IMR-90 (cell line): ENCODE data around the gene SGCA. TPM values are rescaled to one million over a fixed set of nuclear protein-coding genes. Genes with fewer than 3 reads are reported as not detected.

ENCODE experiments used
- ATAC-seq: fragments of 200-7000 bp; cut with Tn5 transposase; 2 replicates; pipeline ENCODE4 v1.9.1; 2020; ENCODE audit warnings: low read depth, mild to moderate bottlenecking, moderate library complexity
- BruUV-seq: library from RNA; stranded (reverse); fragments of 400-500 nt; replicated peaks from 2 replicates; lab custom pipeline; 2021; lab: Mats Ljungman, UMichigan
- CTCF ChIA-PET: fragments of 300-600 bp; formaldehyde crosslinking; extraction: SDS; loops from one replicate; lab custom pipeline; 2021; ENCODE audit warnings: antibody characterized with exemption; lab: Yijun Ruan, JAX
- POLR2A ChIA-PET: fragments of 300-600 bp; sonication (Branson Sonifier 250); formaldehyde crosslinking; loops from one replicate; lab custom pipeline; 2022; ENCODE audit warnings: antibody characterized with exemption; ENCODE audit not compliant: unreplicated experiment; lab: Charles Lee
- DNase-seq: peaks from one replicate; pipeline ENCODE4 v3.0.0; 2013
- H2AFZ ChIP-seq: replicated peaks from 2 replicates; pipeline ENCODE3; 2013; ENCODE audit warnings: low read length, mild to moderate bottlenecking; ENCODE audit not compliant: poor library complexity
- H2AK5ac ChIP-seq: 2 replicates; pipeline ENCODE4 v1.6.1; 2013; ENCODE audit warnings: low read depth, low read length, inconsistent platforms
- H2AK9ac ChIP-seq: replicated peaks from 2 replicates; pipeline ENCODE3; 2013; ENCODE audit warnings: mild to moderate bottlenecking, low read depth, low read length, moderate library complexity; ENCODE audit not compliant: poor library complexity
- H2BK120ac ChIP-seq: 2 replicates; pipeline ENCODE4 v1.6.1; 2013; ENCODE audit warnings: low read depth, low read length, inconsistent platforms
- H2BK15ac ChIP-seq: 3 replicates; pipeline ENCODE4 v1.6.1; 2013; ENCODE audit warnings: low read depth, low read length, inconsistent platforms
- H2BK20ac ChIP-seq: 2 replicates; pipeline ENCODE4 v1.6.1; 2013; ENCODE audit warnings: low read depth, mild to moderate bottlenecking, inconsistent platforms, low read length, moderate library complexity
- H2BK5ac ChIP-seq: 2 replicates; pipeline ENCODE4 v1.6.1; 2013; ENCODE audit warnings: mild to moderate bottlenecking, low read depth, low read length, inconsistent platforms; ENCODE audit not compliant: poor library complexity, severe bottlenecking
- H3K14ac ChIP-seq: replicated peaks from 2 replicates; pipeline ENCODE4 v1.6.1; 2013; ENCODE audit warnings: low read depth, low read length, inconsistent platforms
- H3K18ac ChIP-seq: 2 replicates; pipeline ENCODE4 v1.6.1; 2013; ENCODE audit warnings: low read depth, low read length, control low read depth
- H3K23ac ChIP-seq: 2 replicates; pipeline ENCODE4 v1.6.1; 2013; ENCODE audit warnings: low read depth, low read length, inconsistent platforms
- H3K27ac ChIP-seq: 2 replicates; pipeline ENCODE4 v1.5.1; 2013; ENCODE audit warnings: mild to moderate bottlenecking, control low read depth, low read length; ENCODE audit not compliant: insufficient read depth
- H3K27me3 ChIP-seq: 2 replicates; pipeline ENCODE4 v1.6.1; 2013; ENCODE audit warnings: low read length; ENCODE audit not compliant: control insufficient read depth, insufficient read depth
- H3K36me3 ChIP-seq: 2 replicates; pipeline ENCODE4 v1.6.1; 2013; ENCODE audit warnings: low read length, mixed read lengths; ENCODE audit not compliant: control insufficient read depth, insufficient read depth
- H3K4ac ChIP-seq: 2 replicates; pipeline ENCODE4 v1.6.1; 2013; ENCODE audit warnings: low read depth, low read length, inconsistent platforms
- H3K4me1 ChIP-seq: 2 replicates; pipeline ENCODE4 v1.6.1; 2013; ENCODE audit warnings: low read length, mixed read lengths; ENCODE audit not compliant: control insufficient read depth, insufficient read depth
- H3K4me2 ChIP-seq: 2 replicates; pipeline ENCODE4 v1.6.1; 2013; ENCODE audit warnings: low read depth, mild to moderate bottlenecking, control low read depth, low read length, moderate library complexity
- H3K4me3 ChIP-seq: 2 replicates; pipeline ENCODE4 v1.5.1; 2013; ENCODE audit warnings: low read depth, mild to moderate bottlenecking, control low read depth, low read length, moderate library complexity; ENCODE audit not compliant: insufficient read depth
- H3K56ac ChIP-seq: 2 replicates; pipeline ENCODE4 v1.6.1; 2013; ENCODE audit warnings: low read length, inconsistent platforms; ENCODE audit not compliant: insufficient read depth; ENCODE audit errors: extremely low read depth
- H3K79me1 ChIP-seq, 2 experiments: 2 replicates each; pipeline ENCODE4 v1.6.1; 2013; ENCODE audit warnings: low read length in 2 of 2, inconsistent platforms in 1 of 2, low read depth in 1 of 2
- H3K9ac ChIP-seq: 2 replicates; pipeline ENCODE4 v1.6.1; 2013; ENCODE audit warnings: low read depth, low read length, control low read depth
- H3K9me1 ChIP-seq: 2 replicates; pipeline ENCODE4 v1.6.1; 2013; ENCODE audit warnings: low read length, inconsistent platforms; ENCODE audit not compliant: insufficient read depth
- H3K9me3 ChIP-seq: 2 replicates; pipeline ENCODE4 v1.6.1; 2013; ENCODE audit warnings: low read length; ENCODE audit not compliant: control insufficient read depth, insufficient read depth
- H4K20me1 ChIP-seq: 2 replicates; pipeline ENCODE4 v1.6.1; 2013; ENCODE audit warnings: low read length, inconsistent platforms; ENCODE audit not compliant: insufficient read depth
- H4K5ac ChIP-seq: 2 replicates; pipeline ENCODE4 v1.6.1; 2013; ENCODE audit warnings: mild to moderate bottlenecking, low read depth, low read length, control low read depth
- H4K8ac ChIP-seq, 2 experiments: 2 replicates each; pipeline ENCODE4 v1.6.1; 2013; ENCODE audit warnings: low read depth in 2 of 2, low read length in 2 of 2, control low read depth in 1 of 2, inconsistent platforms in 1 of 2
- H4K91ac ChIP-seq: 2 replicates; pipeline ENCODE4 v1.6.1; 2013; ENCODE audit warnings: low read depth, low read length, inconsistent platforms; ENCODE audit not compliant: insufficient read depth
- BHLHE40 ChIP-seq: fragments of 150-350 bp; IDR thresholded peaks from 2 replicates; pipeline ENCODE4 v1.6.1; 2016; ENCODE audit warnings: mild to moderate bottlenecking, low read depth, low read length
- CEBPB ChIP-seq: IDR thresholded peaks from 2 replicates; pipeline ENCODE4 v1.6.1; 2012; ENCODE audit warnings: low read depth, low read length, improper control_type of control experiment
- CHD1 ChIP-seq: IDR thresholded peaks from 2 replicates; pipeline ENCODE4 v1.6.1; 2012; ENCODE audit warnings: low read depth, low read length, improper control_type of control experiment
- FOS ChIP-seq: fragments of 150-350 bp; IDR thresholded peaks from 2 replicates; pipeline ENCODE4 v1.6.1; 2016; ENCODE audit warnings: low read depth, low read length
- MAFK ChIP-seq: IDR thresholded peaks from 2 replicates; pipeline ENCODE4 v1.6.1; 2012; ENCODE audit warnings: low read depth, low read length, improper control_type of control experiment
- MAZ ChIP-seq: IDR thresholded peaks from 2 replicates; pipeline ENCODE4 v1.6.1; 2012; ENCODE audit warnings: low read depth, mild to moderate bottlenecking, low read length, improper control_type of control experiment, moderate library complexity, borderline replicate concordance
- MXI1 ChIP-seq: IDR thresholded peaks from 2 replicates; pipeline ENCODE4 v1.6.1; 2012; ENCODE audit warnings: low read depth, mild to moderate bottlenecking, low read length, moderate library complexity, borderline replicate concordance
- NFE2L2 ChIP-seq: fragments of 150-350 bp; IDR thresholded peaks from 2 replicates; pipeline ENCODE4 v1.6.1; 2016; ENCODE audit warnings: low read depth, mild to moderate bottlenecking, low read length
- POLR2A ChIP-seq: IDR thresholded peaks from 2 replicates; pipeline ENCODE4 v1.6.1; 2012; ENCODE audit warnings: mild to moderate bottlenecking, low read depth, low read length
- RAD21 ChIP-seq: IDR thresholded peaks from 2 replicates; pipeline ENCODE4 v1.6.1; 2012; ENCODE audit warnings: low read length, improper control_type of control experiment
- RCOR1 ChIP-seq: IDR thresholded peaks from 2 replicates; pipeline ENCODE4 v1.6.1; 2012; ENCODE audit warnings: mild to moderate bottlenecking, low read length, improper control_type of control experiment; ENCODE audit not compliant: insufficient replicate concordance
- RFX5 ChIP-seq: IDR thresholded peaks from 2 replicates; pipeline ENCODE4 v1.8.0; 2012; ENCODE audit warnings: low read depth, mild to moderate bottlenecking, low read length, moderate library complexity
- SMC3 ChIP-seq: fragments of 150-350 bp; IDR thresholded peaks from 2 replicates; pipeline ENCODE4 v1.6.1; 2016; ENCODE audit warnings: low read depth, mild to moderate bottlenecking, antibody characterized with exemption, low read length, moderate library complexity
- WGBS, 2 experiments: methylation state at CpG; one replicate each; pipeline versions ENCODE4 v1.1.5 to v1.1.7; 2013; ENCODE audit warnings: missing lambda C conversion rate in 2 of 2; ENCODE audit not compliant: insufficient read length in 1 of 2; ENCODE audit errors: extremely low coverage in 2 of 2; 5-methylcytosine and 5-hydroxymethylcytosine counted together
- dilution Hi-C: fragments of 300-500 bp; cut with HindIII; formaldehyde crosslinking; loops from one replicate; pipeline ENCODE4 v1.14.3; 2018; ENCODE audit warnings: low sequenced_read_pairs; ENCODE audit not compliant: unreplicated experiment
- in situ Hi-C: fragments of 300-500 bp; cut with MboI; formaldehyde crosslinking; loops from 3 replicates; pipeline ENCODE4 v1.14.3; 2019; ENCODE audit warnings: low sequenced_read_pairs, inconsistent platforms, mixed read lengths
- intact Hi-C: fragments of 100-400 bp; cut with micrococcal nuclease; formaldehyde crosslinking; loops from 2 replicates; pipeline ENCODE4 v1.10.0; 2022
- polyA plus RNA-seq, 3 experiments: library from polyadenylated mRNA; depleted of rRNA; stranded (reverse); fragments of >200 nt; gene quantifications; 2 replicates each; pipeline ENCODE4 v1.2.3, GENCODE V29; 2012; ENCODE audit warnings: low replicate concordance in 1 of 3
- total RNA-seq: library from RNA; depleted of rRNA; stranded (reverse); fragments of >200 nt; gene quantifications from 2 replicates; pipeline ENCODE4 v1.2.3, GENCODE V29; 2012
- TF ChIP-seq, protein P1 (sequence below): conservative IDR thresholded peaks from 2 replicates; pipeline ENCODE4 v1.5.1; 2012; ENCODE audit warnings: mild to moderate bottlenecking, low read depth, low read length, improper control_type of control experiment
- TF ChIP-seq, protein P2 (sequence below): fragments of 150-350 bp; IDR thresholded peaks from 2 replicates; pipeline ENCODE4 v1.6.1; 2017; ENCODE audit warnings: mild to moderate bottlenecking, antibody characterized with exemption, low read length, low read depth

SGCA gene
- total and polyA plus RNA-seq, 2 of the 4 experiments (the other 2 are of a cell fraction): 0.19 TPM; not detected in 1

DNA sequence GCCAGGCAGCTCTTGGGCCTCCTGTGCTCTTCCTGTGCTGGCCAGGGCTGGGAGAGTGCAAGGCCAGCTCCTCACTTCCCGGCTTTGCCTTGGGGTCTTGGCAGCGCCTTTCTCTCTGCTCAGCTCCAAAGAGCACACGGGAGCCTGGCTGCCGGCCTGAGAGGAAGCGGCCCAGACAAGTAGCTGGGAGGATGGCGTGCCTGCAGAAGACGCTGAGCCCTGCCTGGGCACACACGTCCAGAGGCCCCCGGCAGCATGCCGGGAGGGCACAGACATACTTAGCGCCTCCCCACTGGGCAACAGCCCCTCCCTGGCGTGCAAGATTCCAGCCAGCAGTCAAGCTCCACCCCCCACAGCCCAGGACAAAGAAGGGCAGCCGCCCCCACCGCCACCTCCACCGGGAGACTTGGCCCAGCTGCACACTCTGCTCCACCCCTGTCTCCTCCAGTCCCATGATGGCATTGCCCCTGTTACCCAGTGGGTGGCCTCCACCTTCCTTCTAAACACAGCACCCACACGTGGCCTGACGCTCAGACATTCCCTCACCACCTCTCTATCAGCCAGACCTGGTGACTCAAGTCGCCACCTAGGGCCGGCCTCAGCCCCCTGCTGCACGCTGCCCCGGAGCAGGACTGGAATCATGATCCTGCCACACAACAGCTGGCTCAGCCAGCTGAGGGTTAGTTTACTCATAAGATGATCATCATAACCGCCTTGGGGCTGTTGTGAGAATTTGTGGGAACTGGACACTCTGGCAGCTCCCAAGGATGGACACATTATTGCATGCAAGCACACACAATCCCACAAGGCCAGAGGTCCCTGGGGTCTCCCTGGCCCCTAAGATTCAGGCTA lies 12.4 kb downstream of the SGCA start:
- H3K4me2 ChIP-seq: peak overlapping the region; percentile 18
- H4K5ac ChIP-seq: peak overlapping the region; percentile 80
- 0% methylated on average over 5 of the region's 22 CpGs; no CpG with 5 or more reads in 1 of the 2 experiments for WGBS, 2 experiments
- H3K9me3 ChIP-seq: no peaks in the 10 kb centered on the region
- H3K18ac ChIP-seq: peak overlapping the region; percentile 90
- peak overlapping the region; percentile 95 for H2BK5ac ChIP-seq
- dilution Hi-C loops: no loop called here
- peak overlapping the region; percentile 84 for H3K27ac ChIP-seq
- H4K91ac ChIP-seq: peak overlapping the region; percentile 93
- peak overlapping the region; percentile 79 for H2AFZ ChIP-seq
- peaks cover 22% of the 10 kb centered on the region for H3K9me1 ChIP-seq
- H2AK9ac ChIP-seq: peak overlapping the region; percentile 89
- H3K36me3 ChIP-seq: peaks cover 14% of the 10 kb centered on the region
- peak overlapping the region; percentile 50 for H3K56ac ChIP-seq
- intact Hi-C loops: no loop called here
- H3K4me3 ChIP-seq: no peak overlapping the region
- ChIA-PET CTCF (interaction anchor here (0.5 to 3.0 kb wide), 11 partner anchors 8 to 114 kb away, joined by 3 to 13 read pairs (median 4); no protein-coding TSS in a partner anchor), POLR2A (interaction anchor here (0.6 to 2.8 kb wide), 7 partner anchors 15 to 78 kb away, joined by 3 to 13 read pairs (median 3); partner anchors contain the start of gene COL1A1)
- peaks cover 40% of the 10 kb centered on the region for H4K20me1 ChIP-seq
- peak overlapping the region; percentile 97 for H3K23ac ChIP-seq
- H2BK20ac ChIP-seq: peak overlapping the region; percentile 85
- peak overlapping the region; percentile 91 to 93 for H4K8ac ChIP-seq
- peak overlapping the region; percentile 91 for H2BK120ac ChIP-seq
- peak overlapping the region; percentile 92 for H3K14ac ChIP-seq
- no peaks in the 10 kb centered on the region for H3K27me3 ChIP-seq
- peak overlapping the region; percentile 59 for H3K9ac ChIP-seq
- peaks cover 30% of the 10 kb centered on the region for H3K4me1 ChIP-seq
- peak; percentile 99 for DNase-seq
- peak; percentile 63 for ATAC-seq
- in situ Hi-C loops: loop anchor here (10.0 kb wide), 1 partner anchor 107 kb away; no protein-coding TSS in a partner anchor
- BruUV-seq: no TSS peak
- peak overlapping the region; percentile 99 for H2AK5ac ChIP-seq
- H3K79me1 ChIP-seq: peaks cover 15 to 29% of the 10 kb centered on the region in 2 experiments; a peak in 3 of 4 replicates
- peak overlapping the region; percentile 98 for H3K4ac ChIP-seq
- H2BK15ac ChIP-seq: peak overlapping the region; percentile 97; the same call in 2 of the 3 replicates
- TF ChIP-seq, protein P1, sequence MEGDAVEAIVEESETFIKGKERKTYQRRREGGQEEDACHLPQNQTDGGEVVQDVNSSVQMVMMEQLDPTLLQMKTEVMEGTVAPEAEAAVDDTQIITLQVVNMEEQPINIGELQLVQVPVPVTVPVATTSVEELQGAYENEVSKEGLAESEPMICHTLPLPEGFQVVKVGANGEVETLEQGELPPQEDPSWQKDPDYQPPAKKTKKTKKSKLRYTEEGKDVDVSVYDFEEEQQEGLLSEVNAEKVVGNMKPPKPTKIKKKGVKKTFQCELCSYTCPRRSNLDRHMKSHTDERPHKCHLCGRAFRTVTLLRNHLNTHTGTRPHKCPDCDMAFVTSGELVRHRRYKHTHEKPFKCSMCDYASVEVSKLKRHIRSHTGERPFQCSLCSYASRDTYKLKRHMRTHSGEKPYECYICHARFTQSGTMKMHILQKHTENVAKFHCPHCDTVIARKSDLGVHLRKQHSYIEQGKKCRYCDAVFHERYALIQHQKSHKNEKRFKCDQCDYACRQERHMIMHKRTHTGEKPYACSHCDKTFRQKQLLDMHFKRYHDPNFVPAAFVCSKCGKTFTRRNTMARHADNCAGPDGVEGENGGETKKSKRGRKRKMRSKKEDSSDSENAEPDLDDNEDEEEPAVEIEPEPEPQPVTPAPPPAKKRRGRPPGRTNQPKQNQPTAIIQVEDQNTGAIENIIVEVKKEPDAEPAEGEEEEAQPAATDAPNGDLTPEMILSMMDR: peak; percentile 53
- TF ChIP-seq NFE2L2 (peak; percentile 3; the same call in 1 of the 2 replicates), MXI1 (peak; percentile 60; the same call in 1 of the 2 replicates), RCOR1 (peak; percentile 74), CEBPB (peak; percentile 71), CHD1 (peak; percentile 58; the same call in 1 of the 2 replicates), FOS (peak; percentile 95), RFX5 (no peak), MAZ (peak; percentile 72), POLR2A (no peak; the same call in 1 of the 2 replicates), RAD21 (no peak), MAFK (no peak), SMC3 (0 out of 2 replicates have a peak, but pooled peaks have one; percentile 24), BHLHE40 (peak; percentile 80)
- TF ChIP-seq, protein P2, sequence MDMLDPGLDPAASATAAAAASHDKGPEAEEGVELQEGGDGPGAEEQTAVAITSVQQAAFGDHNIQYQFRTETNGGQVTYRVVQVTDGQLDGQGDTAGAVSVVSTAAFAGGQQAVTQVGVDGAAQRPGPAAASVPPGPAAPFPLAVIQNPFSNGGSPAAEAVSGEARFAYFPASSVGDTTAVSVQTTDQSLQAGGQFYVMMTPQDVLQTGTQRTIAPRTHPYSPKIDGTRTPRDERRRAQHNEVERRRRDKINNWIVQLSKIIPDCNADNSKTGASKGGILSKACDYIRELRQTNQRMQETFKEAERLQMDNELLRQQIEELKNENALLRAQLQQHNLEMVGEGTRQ: peak; percentile 92
